ENCODE results near the gene RPS26. TPM values are rescaled to one million over a fixed set of nuclear protein-coding genes. Genes with fewer than 3 reads are reported as not detected.
"Not testable (repeated sequence)": the region's sequence is repeated elsewhere in the genome, so short reads cannot be mapped to it uniquely, and the experiment has no call there.

Gene RPS26
- total RNA-seq, 1 donor from 2014 or later: 36.5 TPM

GRCh38 chr12:56001487-56002100 lies 40.1 kb upstream of the RPS26 start:
- H3K27ac ChIP-seq (ENCODE audit: low read depth, low read length): peak overlapping the region; percentile 60
- H3K36me3 ChIP-seq (ENCODE audit: control insufficient read depth in 3 of 3, insufficient read depth in 3 of 3, low read length in 3 of 3): peaks cover 20 to 23% (median 21%) of the 10 kb centered on the region in 3 donors
- H3K9me3 ChIP-seq (ENCODE audit: control insufficient read depth in 3 of 3, low read length in 3 of 3): no peaks in the 10 kb centered on the region
- no peak overlapping the region for H3K4me3 ChIP-seq (ENCODE audit: low read length in 3 of 3)
- H3K27me3 ChIP-seq (ENCODE audit: control insufficient read depth in 3 of 3, insufficient read depth in 3 of 3, low read length in 3 of 3): no peaks in the 10 kb centered on the region
- H3K9ac ChIP-seq (ENCODE audit: low read depth in 1 of 3, low read length in 3 of 3): peak overlapping the region in 1 of 3 donors; percentile 58
- peaks cover 8 to 15% (median 14%) of the 10 kb centered on the region in 3 donors for H3K4me1 ChIP-seq (ENCODE audit: control insufficient read depth in 3 of 3, insufficient read depth in 3 of 3, low read length in 3 of 3)

GRCh38 chr12:56003376-56003775 lies 38.3 kb upstream of the RPS26 start:
- H3K4me3 ChIP-seq (ENCODE audit: low read length in 3 of 3); H3K9ac ChIP-seq (ENCODE audit: low read depth in 1 of 3, low read length in 3 of 3); H3K27ac ChIP-seq (ENCODE audit: low read depth, low read length); H3K9me3 ChIP-seq (ENCODE audit: control insufficient read depth in 3 of 3, low read length in 3 of 3); H3K27me3 ChIP-seq (ENCODE audit: control insufficient read depth in 3 of 3, insufficient read depth in 3 of 3, low read length in 3 of 3): not testable (repeated sequence)
- H3K36me3 ChIP-seq (ENCODE audit: control insufficient read depth in 3 of 3, insufficient read depth in 3 of 3, low read length in 3 of 3): peaks cover 20 to 23% (median 21%) of the 10 kb centered on the region in 3 donors
- peaks cover 4 to 11% (median 5%) of the 10 kb centered on the region in 3 donors for H3K4me1 ChIP-seq (ENCODE audit: control insufficient read depth in 3 of 3, insufficient read depth in 3 of 3, low read length in 3 of 3)

- no peaks in the 10 kb centered on the region for H3K27me3 ChIP-seq (ENCODE audit: control insufficient read depth in 3 of 3, insufficient read depth in 3 of 3, low read length in 3 of 3)
- no peak overlapping the region for H3K27ac ChIP-seq (ENCODE audit: low read depth, low read length)
- no peaks in the 10 kb centered on the region for H3K9me3 ChIP-seq (ENCODE audit: control insufficient read depth in 3 of 3, low read length in 3 of 3)
- H3K9ac ChIP-seq (ENCODE audit: low read depth in 1 of 3, low read length in 3 of 3): no peak overlapping the region
- H3K4me3 ChIP-seq (ENCODE audit: low read length in 3 of 3): no peak overlapping the region
- H3K4me1 ChIP-seq (ENCODE audit: control insufficient read depth in 3 of 3, insufficient read depth in 3 of 3, low read length in 3 of 3): peaks cover 2 to 9% (median 5%) of the 10 kb centered on the region in 3 donors
- peaks cover 20 to 23% (median 21%) of the 10 kb centered on the region in 3 donors for H3K36me3 ChIP-seq (ENCODE audit: control insufficient read depth in 3 of 3, insufficient read depth in 3 of 3, low read length in 3 of 3)
Measured at GRCh38 chr12:56004211-56004610, 37.5 kb upstream of the RPS26 start.

- peaks cover 14 to 25% (median 18%) of the 10 kb centered on the region in 3 donors for H3K36me3 ChIP-seq (ENCODE audit: control insufficient read depth in 3 of 3, insufficient read depth in 3 of 3, low read length in 3 of 3)
- no peaks in the 10 kb centered on the region for H3K9me3 ChIP-seq (ENCODE audit: control insufficient read depth in 3 of 3, low read length in 3 of 3)
Measured at GRCh38 chr12:56007564-56008559, 33.9 kb upstream of the RPS26 start.

GRCh38 chr12:56010111-56010570 lies 31.6 kb upstream of the RPS26 start:
- H3K4me3 ChIP-seq (ENCODE audit: low read length in 3 of 3): no peak overlapping the region
- no peak overlapping the region for H3K9ac ChIP-seq (ENCODE audit: low read depth in 1 of 3, low read length in 3 of 3)
- no peaks in the 10 kb centered on the region for H3K9me3 ChIP-seq (ENCODE audit: control insufficient read depth in 3 of 3, low read length in 3 of 3)
- peaks cover 2 to 9% (median 5%) of the 10 kb centered on the region in 3 donors for H3K4me1 ChIP-seq (ENCODE audit: control insufficient read depth in 3 of 3, insufficient read depth in 3 of 3, low read length in 3 of 3)
- no peaks in the 10 kb centered on the region for H3K27me3 ChIP-seq (ENCODE audit: control insufficient read depth in 3 of 3, insufficient read depth in 3 of 3, low read length in 3 of 3)
- no peak overlapping the region for H3K27ac ChIP-seq (ENCODE audit: low read depth, low read length)
- peaks cover 3 to 9% (median 4%) of the 10 kb centered on the region in 3 donors for H3K36me3 ChIP-seq (ENCODE audit: control insufficient read depth in 3 of 3, insufficient read depth in 3 of 3, low read length in 3 of 3)

More at GRCh38 chr12:56007564-56008559, 33.9 kb upstream of the RPS26 start:
- Histone ChIP-seq H3K27me3 (ENCODE audit: control insufficient read depth in 3 of 3, insufficient read depth in 3 of 3, low read length in 3 of 3) (no peaks in the 10 kb centered on the region), H3K4me1 (ENCODE audit: control insufficient read depth in 3 of 3, insufficient read depth in 3 of 3, low read length in 3 of 3) (peaks cover 2 to 9% (median 5%) of the 10 kb centered on the region in 3 donors), H3K4me3 (ENCODE audit: low read length in 3 of 3) (peak overlapping the region; percentile 92 to 97 (median 92)), H3K9ac (ENCODE audit: low read depth in 1 of 3, low read length in 3 of 3) (peak overlapping the region; percentile 75 to 90 (median 76)), H3K27ac (ENCODE audit: low read depth, low read length) (peak overlapping the region; percentile 79)

- no peaks in the 10 kb centered on the region for H3K27me3 ChIP-seq (ENCODE audit: control insufficient read depth in 3 of 3, insufficient read depth in 3 of 3, low read length in 3 of 3)
- H3K4me3 ChIP-seq (ENCODE audit: low read length in 3 of 3): no peak overlapping the region
- H3K9me3 ChIP-seq (ENCODE audit: control insufficient read depth in 3 of 3, low read length in 3 of 3): no peaks in the 10 kb centered on the region
Measured at GRCh38 chr12:56011509-56012090, 30.1 kb upstream of the RPS26 start.

GRCh38 chr12:56013482-56013881 lies 28.2 kb upstream of the RPS26 start:
- H3K9ac ChIP-seq (ENCODE audit: low read depth in 1 of 3, low read length in 3 of 3): no peak overlapping the region
- no peak overlapping the region for H3K27ac ChIP-seq (ENCODE audit: low read depth, low read length)
- no peak overlapping the region for H3K4me3 ChIP-seq (ENCODE audit: low read length in 3 of 3)
- H3K4me1 ChIP-seq (ENCODE audit: control insufficient read depth in 3 of 3, insufficient read depth in 3 of 3, low read length in 3 of 3): no peaks in the 10 kb centered on the region
- H3K9me3 ChIP-seq (ENCODE audit: control insufficient read depth in 3 of 3, low read length in 3 of 3): no peaks in the 10 kb centered on the region
- no peaks in the 10 kb centered on the region for H3K27me3 ChIP-seq (ENCODE audit: control insufficient read depth in 3 of 3, insufficient read depth in 3 of 3, low read length in 3 of 3)
- H3K36me3 ChIP-seq (ENCODE audit: control insufficient read depth in 3 of 3, insufficient read depth in 3 of 3, low read length in 3 of 3): peaks cover 4 to 14% (median 5%) of the 10 kb centered on the region in 3 donors

More at GRCh38 chr12:56011509-56012090, 30.1 kb upstream of the RPS26 start:
- Histone ChIP-seq H3K27ac (ENCODE audit: low read depth, low read length) (no peak overlapping the region), H3K36me3 (ENCODE audit: control insufficient read depth in 3 of 3, insufficient read depth in 3 of 3, low read length in 3 of 3) (peaks cover 3 to 9% (median 4%) of the 10 kb centered on the region in 3 donors), H3K9ac (ENCODE audit: low read depth in 1 of 3, low read length in 3 of 3) (no peak overlapping the region), H3K4me1 (ENCODE audit: control insufficient read depth in 3 of 3, insufficient read depth in 3 of 3, low read length in 3 of 3) (peaks cover 2 to 9% (median 5%) of the 10 kb centered on the region in 3 donors)

- H3K27me3 ChIP-seq (ENCODE audit: control insufficient read depth in 3 of 3, insufficient read depth in 3 of 3, low read length in 3 of 3): no peaks in the 10 kb centered on the region
- no peak overlapping the region for H3K27ac ChIP-seq (ENCODE audit: low read depth, low read length)
- no peak overlapping the region for H3K9ac ChIP-seq (ENCODE audit: low read depth in 1 of 3, low read length in 3 of 3)
- no peaks in the 10 kb centered on the region for H3K9me3 ChIP-seq (ENCODE audit: control insufficient read depth in 3 of 3, low read length in 3 of 3)
- H3K36me3 ChIP-seq (ENCODE audit: control insufficient read depth in 3 of 3, insufficient read depth in 3 of 3, low read length in 3 of 3): peaks cover 5 to 14% (median 5%) of the 10 kb centered on the region in 3 donors
- no peak overlapping the region for H3K4me3 ChIP-seq (ENCODE audit: low read length in 3 of 3)
- H3K4me1 ChIP-seq (ENCODE audit: control insufficient read depth in 3 of 3, insufficient read depth in 3 of 3, low read length in 3 of 3): no peaks in the 10 kb centered on the region
Measured at GRCh38 chr12:56014205-56014604, 27.5 kb upstream of the RPS26 start.

- Histone ChIP-seq H3K9me3 (ENCODE audit: control insufficient read depth in 3 of 3, low read length in 3 of 3) (no peaks in the 10 kb centered on the region), H3K27me3 (ENCODE audit: control insufficient read depth in 3 of 3, insufficient read depth in 3 of 3, low read length in 3 of 3) (no peaks in the 10 kb centered on the region), H3K27ac (ENCODE audit: low read depth, low read length) (no peak overlapping the region), H3K36me3 (ENCODE audit: control insufficient read depth in 3 of 3, insufficient read depth in 3 of 3, low read length in 3 of 3) (peaks cover 4 to 17% (median 6%) of the 10 kb centered on the region in 3 donors), H3K9ac (ENCODE audit: low read depth in 1 of 3, low read length in 3 of 3) (no peak overlapping the region), H3K4me1 (ENCODE audit: control insufficient read depth in 3 of 3, insufficient read depth in 3 of 3, low read length in 3 of 3) (no peaks in the 10 kb centered on the region), H3K4me3 (ENCODE audit: low read length in 3 of 3) (no peak overlapping the region)
Measured at GRCh38 chr12:56017181-56017580, 24.5 kb upstream of the RPS26 start.
